Measurements from ENCODE around the gene DRAM2. TPM values are rescaled to one million over a fixed set of nuclear protein-coding genes. Genes with fewer than 3 reads are reported as not detected.

Gene DRAM2
- total RNA-seq, 2 donors from 2014 or later, result 49.7 to 64.9 TPM

GRCh38 chr1:111141245-111142220 lies 1.6 kb upstream of the DRAM2 start:
- Histone ChIP-seq H3K4me1 (ENCODE audit: control insufficient read depth, insufficient read depth, low read length) (no peaks in the 10 kb centered on the region), H3K9me3 (ENCODE audit: control insufficient read depth, low read length) (no peaks in the 10 kb centered on the region), H3K27me3 (ENCODE audit: control insufficient read depth, insufficient read depth, low read length, poor library complexity, severe bottlenecking) (no peaks in the 10 kb centered on the region), H3K9ac (ENCODE audit: extremely low read depth, low read length, poor library complexity, severe bottlenecking) (peak overlapping the region; percentile 71), H3K27ac (ENCODE audit: low read depth, low read length) (no peak overlapping the region), H3K36me3 (ENCODE audit: control insufficient read depth, insufficient read depth, low read length) (peaks cover 13% of the 10 kb centered on the region), H3K4me3 (ENCODE audit: low read length) (peak overlapping the region; percentile 92)
- DNase-seq, result no peak
- Mint-ChIP-seq H3K4me3 (peak overlapping the region; percentile 91), H3K27ac (peak overlapping the region; percentile 84), H3K9me3 (no peaks in the 10 kb centered on the region), H3K27me3 (ENCODE audit: insufficient read depth) (no peaks in the 10 kb centered on the region), H3K4me1 (peaks cover 39% of the 10 kb centered on the region), H3K36me3 (ENCODE audit: low read depth) (peaks cover 18% of the 10 kb centered on the region)
- TF ChIP-seq, protein P1, sequence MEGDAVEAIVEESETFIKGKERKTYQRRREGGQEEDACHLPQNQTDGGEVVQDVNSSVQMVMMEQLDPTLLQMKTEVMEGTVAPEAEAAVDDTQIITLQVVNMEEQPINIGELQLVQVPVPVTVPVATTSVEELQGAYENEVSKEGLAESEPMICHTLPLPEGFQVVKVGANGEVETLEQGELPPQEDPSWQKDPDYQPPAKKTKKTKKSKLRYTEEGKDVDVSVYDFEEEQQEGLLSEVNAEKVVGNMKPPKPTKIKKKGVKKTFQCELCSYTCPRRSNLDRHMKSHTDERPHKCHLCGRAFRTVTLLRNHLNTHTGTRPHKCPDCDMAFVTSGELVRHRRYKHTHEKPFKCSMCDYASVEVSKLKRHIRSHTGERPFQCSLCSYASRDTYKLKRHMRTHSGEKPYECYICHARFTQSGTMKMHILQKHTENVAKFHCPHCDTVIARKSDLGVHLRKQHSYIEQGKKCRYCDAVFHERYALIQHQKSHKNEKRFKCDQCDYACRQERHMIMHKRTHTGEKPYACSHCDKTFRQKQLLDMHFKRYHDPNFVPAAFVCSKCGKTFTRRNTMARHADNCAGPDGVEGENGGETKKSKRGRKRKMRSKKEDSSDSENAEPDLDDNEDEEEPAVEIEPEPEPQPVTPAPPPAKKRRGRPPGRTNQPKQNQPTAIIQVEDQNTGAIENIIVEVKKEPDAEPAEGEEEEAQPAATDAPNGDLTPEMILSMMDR (conservative IDR thresholded peaks at IDR 0.05), result no peak
- 58 to 64% methylated on average over 3 to 4 of the region's 5 CpGs for WGBS, 2 experiments (ENCODE audit: insufficient coverage in 1 of 2, insufficient read length in 1 of 2)

DNA sequence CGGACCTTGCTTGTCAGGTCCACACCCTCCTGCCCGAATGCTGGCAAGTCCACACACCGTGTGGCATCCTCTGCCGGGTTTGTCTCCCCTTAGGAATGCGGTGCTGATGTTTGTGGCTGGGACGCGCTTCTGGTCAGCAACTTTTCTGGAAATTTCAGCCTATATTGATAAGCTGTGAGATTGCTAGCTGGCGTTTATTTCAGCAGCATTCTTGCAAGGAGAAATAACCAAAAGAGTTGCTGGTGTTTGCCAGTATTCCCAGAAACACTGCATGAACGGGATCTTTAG lies 731 bp upstream of the DRAM2 start:
- H3K27ac Mint-ChIP-seq, result peak overlapping the region; percentile 95
- TF ChIP-seq, protein P1 (conservative IDR thresholded peaks at IDR 0.05), result no peak
- peaks cover 24% of the 10 kb centered on the region for H3K36me3 Mint-ChIP-seq (ENCODE audit: low read depth)
- 1 to 2% methylated on average over 9 of the region's 9 CpGs for WGBS, 2 experiments (ENCODE audit: insufficient coverage in 1 of 2, insufficient read length in 1 of 2)
- Histone ChIP-seq H3K4me3 (ENCODE audit: low read length) (peak overlapping the region; percentile 92), H3K9ac (ENCODE audit: extremely low read depth, low read length, poor library complexity, severe bottlenecking) (peak overlapping the region; percentile 71), H3K27me3 (ENCODE audit: control insufficient read depth, insufficient read depth, low read length, poor library complexity, severe bottlenecking) (no peaks in the 10 kb centered on the region), H3K9me3 (ENCODE audit: control insufficient read depth, low read length) (no peaks in the 10 kb centered on the region), H3K4me1 (ENCODE audit: control insufficient read depth, insufficient read depth, low read length) (no peaks in the 10 kb centered on the region), H3K27ac (ENCODE audit: low read depth, low read length) (peak overlapping the region; percentile 92), H3K36me3 (ENCODE audit: control insufficient read depth, insufficient read depth, low read length) (peaks cover 17% of the 10 kb centered on the region)
- H3K4me3 Mint-ChIP-seq, result peak overlapping the region; percentile 91
- peaks cover 36% of the 10 kb centered on the region for H3K4me1 Mint-ChIP-seq
- peak; percentile 84 for DNase-seq
- no peaks in the 10 kb centered on the region for H3K27me3 Mint-ChIP-seq (ENCODE audit: insufficient read depth)
- H3K9me3 Mint-ChIP-seq, result no peaks in the 10 kb centered on the region

DNA sequence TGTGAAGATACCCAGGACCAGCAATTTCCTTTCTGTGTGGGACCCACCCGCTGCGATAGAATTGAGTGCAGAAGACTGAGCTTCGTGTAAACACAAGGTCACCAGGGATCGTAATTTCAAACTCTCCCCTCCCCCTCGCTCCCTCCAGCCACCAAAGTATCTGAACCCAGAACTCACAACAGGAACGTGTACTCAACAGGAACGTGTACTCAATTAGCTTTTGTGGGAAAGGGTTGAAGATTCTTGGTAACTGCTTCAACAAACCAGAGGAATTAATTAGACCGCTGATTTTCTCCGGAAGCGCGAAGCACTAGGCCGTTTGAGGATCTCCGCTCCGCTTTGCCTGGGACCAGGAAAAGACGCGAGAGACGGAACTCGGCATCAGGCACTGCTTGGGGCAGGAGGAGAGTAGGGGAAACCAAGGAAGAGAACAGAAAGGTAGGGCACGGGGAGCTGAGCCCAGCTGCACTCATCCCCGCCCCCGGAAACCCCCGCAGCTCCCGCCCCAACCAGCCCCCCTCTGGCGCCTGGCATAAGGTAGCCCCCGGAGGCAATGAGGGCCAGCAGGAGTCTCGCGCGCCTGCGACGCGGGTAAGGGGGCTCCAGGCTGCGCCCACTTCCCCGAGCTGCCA lies 453 bp downstream of the DRAM2 start:
- Mint-ChIP-seq H3K4me3 (peak overlapping the region; percentile 91), H3K4me1 (peaks cover 44% of the 10 kb centered on the region), H3K27ac (peak overlapping the region; percentile 95), H3K9me3 (no peaks in the 10 kb centered on the region), H3K27me3 (ENCODE audit: insufficient read depth) (no peaks in the 10 kb centered on the region), H3K36me3 (ENCODE audit: low read depth) (peaks cover 32% of the 10 kb centered on the region)
- Histone ChIP-seq H3K4me1 (ENCODE audit: control insufficient read depth, insufficient read depth, low read length) (no peaks in the 10 kb centered on the region), H3K27me3 (ENCODE audit: control insufficient read depth, insufficient read depth, low read length, poor library complexity, severe bottlenecking) (no peaks in the 10 kb centered on the region), H3K9ac (ENCODE audit: extremely low read depth, low read length, poor library complexity, severe bottlenecking) (peak overlapping the region; percentile 71), H3K36me3 (ENCODE audit: control insufficient read depth, insufficient read depth, low read length) (peaks cover 26% of the 10 kb centered on the region), H3K4me3 (ENCODE audit: low read length) (peak overlapping the region; percentile 92), H3K9me3 (ENCODE audit: control insufficient read depth, low read length) (no peaks in the 10 kb centered on the region), H3K27ac (ENCODE audit: low read depth, low read length) (peak overlapping the region; percentile 92)
- WGBS, 2 experiments (ENCODE audit: insufficient coverage in 1 of 2, insufficient read length in 1 of 2), result 0% methylated on average over 4 to 33 of the region's 33 CpGs
- TF ChIP-seq, protein P1 (conservative IDR thresholded peaks at IDR 0.05), result no peak
- peak; percentile 86 for DNase-seq
